Measurements from ENCODE around the gene TAPBP. TPM values are rescaled to one million over a fixed set of nuclear protein-coding genes. Genes with fewer than 3 reads are reported as not detected.

TAPBP gene
- total RNA-seq, 4 donors from 2014 or later = 175 to 423 (median 217) TPM

- 88 to 89% methylated on average over 6 of the region's 6 CpGs for WGBS, 2 donors (ENCODE audit: low coverage in 1 of 2)
- Histone ChIP-seq H3K27ac (no peak overlapping the region), H3K9me3 (no peaks in the 10 kb centered on the region), H3K27me3 (no peaks in the 10 kb centered on the region), H3K36me3 (no peaks in the 10 kb centered on the region), H3K4me1 (no peaks in the 10 kb centered on the region), H3K4me3 (no peak overlapping the region)
- DNase-seq = no peak
- in situ Hi-C loops (cut with MboI; ENCODE audit: low pct_ligation_motif_present in 1 of 4, low pct_unique_long_range_greater_than_20kb in 1 of 4, low sequenced_read_pairs in 3 of 4) (no loop called here), intact Hi-C loops (cut with DNase I; ENCODE audit: low total_unique reads) (no loop called here)
- TF ChIP-seq POLR2AphosphoS5 (IDR thresholded peaks at IDR 0.05) (no peak), EP300 (IDR thresholded peaks at IDR 0.05; ENCODE audit: low read depth) (no peak), CTCF (IDR thresholded peaks at IDR 0.05) (no peak), POLR2A (IDR thresholded peaks at IDR 0.05) (no peak)
These were observed 25.3 kb upstream of the TAPBP start for GRCh38 chr6:33339193-33339592.

DNA sequence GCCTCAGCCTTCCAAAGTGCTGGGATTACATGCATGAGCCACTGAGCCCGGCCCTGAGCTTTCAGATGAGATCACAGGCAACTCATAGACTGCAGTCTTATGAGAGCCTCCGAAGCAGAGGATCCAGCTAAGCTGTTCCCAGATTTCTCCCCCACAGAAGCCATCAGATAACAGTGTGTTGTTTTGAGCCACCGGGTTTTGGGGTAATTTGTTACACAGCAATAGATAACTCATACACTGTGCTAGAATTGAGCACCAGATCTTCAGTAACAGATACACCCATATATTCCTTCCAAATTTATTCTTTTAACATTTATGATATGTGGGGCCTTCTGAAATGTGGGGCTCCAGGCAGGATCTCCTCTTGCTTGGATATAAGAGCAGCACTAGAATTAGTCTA lies 22.6 kb upstream of the TAPBP start:
- Histone ChIP-seq H3K4me1 (no peaks in the 10 kb centered on the region), H3K9me3 (no peaks in the 10 kb centered on the region), H3K27ac (no peak overlapping the region), H3K4me3 (no peak overlapping the region), H3K36me3 (no peaks in the 10 kb centered on the region), H3K27me3 (no peaks in the 10 kb centered on the region)
- 93% methylated on average over 3 of the region's 3 CpGs; no CpG with 5 or more reads in 1 of the 2 donors for WGBS, 2 donors (ENCODE audit: low coverage in 1 of 2)
- intact Hi-C loops (cut with DNase I; ENCODE audit: low total_unique reads) (no loop called here), in situ Hi-C loops (cut with MboI; ENCODE audit: low pct_ligation_motif_present in 1 of 4, low pct_unique_long_range_greater_than_20kb in 1 of 4, low sequenced_read_pairs in 3 of 4) (no loop called here)
- no peak for TF ChIP-seq EP300 (IDR thresholded peaks at IDR 0.05; ENCODE audit: low read depth)
- DNase-seq = no peak

GRCh38 chr6:33335916-33336315 lies 22.0 kb upstream of the TAPBP start:
- in situ Hi-C loops (cut with MboI; ENCODE audit: low pct_ligation_motif_present in 1 of 4, low pct_unique_long_range_greater_than_20kb in 1 of 4, low sequenced_read_pairs in 3 of 4) = no loop called here
- WGBS, 2 donors (ENCODE audit: low coverage in 1 of 2) = 64 to 68% methylated on average over 4 of the region's 4 CpGs
- intact Hi-C loops (cut with DNase I; ENCODE audit: low total_unique reads) = no loop called here

GRCh38 chr6:33333666-33334065 lies 19.8 kb upstream of the TAPBP start:
- Histone ChIP-seq H3K9me3 (no peaks in the 10 kb centered on the region), H3K4me3 (no peak overlapping the region), H3K4me1 (no peaks in the 10 kb centered on the region), H3K36me3 (no peaks in the 10 kb centered on the region), H3K27me3 (no peaks in the 10 kb centered on the region), H3K27ac (no peak overlapping the region)
- in situ Hi-C loops (cut with MboI; ENCODE audit: low pct_ligation_motif_present in 1 of 4, low pct_unique_long_range_greater_than_20kb in 1 of 4, low sequenced_read_pairs in 3 of 4) = no loop called here
- TF ChIP-seq CTCF (IDR thresholded peaks at IDR 0.05) (no peak), POLR2AphosphoS5 (IDR thresholded peaks at IDR 0.05) (no peak), EP300 (IDR thresholded peaks at IDR 0.05; ENCODE audit: low read depth) (no peak), POLR2A (IDR thresholded peaks at IDR 0.05) (no peak)
- intact Hi-C loops (cut with DNase I; ENCODE audit: low total_unique reads) = no loop called here
- WGBS, 2 donors (ENCODE audit: low coverage in 1 of 2) = 92 to 93% methylated on average over 4 of the region's 4 CpGs
- no peak for DNase-seq

More at GRCh38 chr6:33335916-33336315, 22.0 kb upstream of the TAPBP start:
- no peak for DNase-seq
- TF ChIP-seq POLR2A (IDR thresholded peaks at IDR 0.05) (no peak), POLR2AphosphoS5 (IDR thresholded peaks at IDR 0.05) (no peak), CTCF (IDR thresholded peaks at IDR 0.05) (no peak), EP300 (IDR thresholded peaks at IDR 0.05; ENCODE audit: low read depth) (no peak)
- H3K36me3 ChIP-seq = no peaks in the 10 kb centered on the region
- no peak overlapping the region for H3K27ac ChIP-seq
- no peak overlapping the region for H3K4me3 ChIP-seq
- no peaks in the 10 kb centered on the region for H3K9me3 ChIP-seq
- H3K4me1 ChIP-seq = no peaks in the 10 kb centered on the region
- no peaks in the 10 kb centered on the region for H3K27me3 ChIP-seq

DNA sequence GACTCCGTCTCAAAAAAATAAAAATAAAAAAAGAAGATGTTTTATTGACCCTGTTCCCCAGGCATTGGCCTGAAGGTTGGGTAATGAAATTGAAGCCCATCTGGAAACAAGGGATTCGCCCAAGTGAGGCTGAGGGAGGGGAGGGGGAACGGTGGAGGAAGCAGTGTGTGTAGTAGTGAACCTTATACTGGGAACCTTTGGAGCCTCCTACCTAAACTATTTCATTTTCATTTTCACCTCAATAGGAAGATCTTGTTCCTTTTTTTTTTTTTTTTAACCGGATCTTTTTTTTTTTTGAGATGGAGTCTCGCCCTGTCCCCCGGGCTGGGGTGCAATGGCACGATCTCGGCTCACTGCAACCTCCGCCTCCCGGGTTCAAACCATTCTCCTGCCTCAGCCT lies 16.9 kb upstream of the TAPBP start:
- no peak for DNase-seq
- intact Hi-C loops (cut with DNase I; ENCODE audit: low total_unique reads) = no loop called here
- WGBS, 2 donors (ENCODE audit: low coverage in 1 of 2) = 73 to 77% methylated on average over 9 to 10 of the region's 10 CpGs
- no peak overlapping the region for H3K4me3 ChIP-seq
- in situ Hi-C loops (cut with MboI; ENCODE audit: low pct_ligation_motif_present in 1 of 4, low pct_unique_long_range_greater_than_20kb in 1 of 4, low sequenced_read_pairs in 3 of 4) = no loop called here
- H3K27ac ChIP-seq = no peak overlapping the region
- TF ChIP-seq CTCF (IDR thresholded peaks at IDR 0.05) (no peak), POLR2AphosphoS5 (IDR thresholded peaks at IDR 0.05) (no peak), POLR2A (IDR thresholded peaks at IDR 0.05) (no peak), EP300 (IDR thresholded peaks at IDR 0.05; ENCODE audit: low read depth) (no peak)
- H3K4me1 ChIP-seq = no peaks in the 10 kb centered on the region
- H3K9me3 ChIP-seq = no peaks in the 10 kb centered on the region
- H3K27me3 ChIP-seq = no peaks in the 10 kb centered on the region
- H3K36me3 ChIP-seq = no peaks in the 10 kb centered on the region
